HepG2 (cell line): ENCODE results near the gene CSNK2B. TPM values are rescaled to one million over a fixed set of nuclear protein-coding genes. Genes with fewer than 3 reads are reported as not detected.

ENCODE experiments used
- ATAC-seq: fragments of 200-7000 bp; cut with Tn5 transposase; 3 replicates; pipeline ENCODE4 v1.9.1; 2020; ENCODE audit warnings: mild to moderate bottlenecking, moderate library complexity
- BruUV-seq: library from RNA; stranded (reverse); fragments of 400-500 nt; replicated peaks from 2 replicates; lab custom pipeline; 2021; lab: Mats Ljungman, UMichigan
- CTCF ChIA-PET: fragments of 300-600 bp; formaldehyde crosslinking; extraction: SDS; loops from one replicate; lab custom pipeline; 2021; ENCODE audit warnings: low total read pairs, inconsistent platforms, low intra/inter-chr PET ratio; lab: Yijun Ruan, JAX
- POLR2A ChIA-PET: fragments of 350-600 bp; sonication (Branson Sonifier 250); formaldehyde crosslinking; loops from one replicate; lab custom pipeline; 2020; ENCODE audit warnings: antibody characterized with exemption, inconsistent platforms; lab: Yijun Ruan, JAX
- DNase-seq: peaks from one replicate; pipeline ENCODE4 v3.0.0-alpha.2; 2015; ENCODE audit warnings: low spot score
- FAIRE-seq: peaks from 3 replicates; lab custom pipeline; 2011; peaks lifted over from hg19 to GRCh38; lab: Jason Lieb, UNC
- H2AFZ ChIP-seq: one replicate; pipeline ENCODE4 v1.6.1; 2011; ENCODE audit warnings: low read length, inconsistent platforms
- H3K27ac ChIP-seq: fragments of 300-600 bp; 3 replicates; pipeline ENCODE4 v1.8.0; 2011; ENCODE audit warnings: mixed run types, mild to moderate bottlenecking, mixed read lengths, low read length, inconsistent platforms; ENCODE audit not compliant: insufficient read depth; ENCODE audit errors: extremely low read length
- H3K27me3 ChIP-seq, 2 experiments: fragments of 200-600 bp in 1 of 2; 2 replicates in 1 of 2; 3 replicates in 1 of 2; pipeline versions ENCODE4 v1.6.0 to v1.8.0; 2011; ENCODE audit warnings: low read length in 2 of 2, mild to moderate bottlenecking in 2 of 2, moderate library complexity in 2 of 2, inconsistent platforms in 1 of 2; ENCODE audit not compliant: insufficient read depth in 2 of 2, control insufficient read depth in 1 of 2
- H3K36me3 ChIP-seq, 2 experiments: fragments of 200-600 bp in 1 of 2; replicated peaks in 1 of 2; 2 replicates in 1 of 2; 3 replicates in 1 of 2; pipeline versions ENCODE4 v1.5.1 to v1.8.0; 2011; ENCODE audit warnings: low read length in 2 of 2, inconsistent platforms in 1 of 2; ENCODE audit not compliant: insufficient read depth in 2 of 2, control insufficient read depth in 1 of 2
- H3K4me1 ChIP-seq: 2 replicates; pipeline ENCODE4 v1.5.1; 2012; ENCODE audit warnings: low read length, inconsistent platforms; ENCODE audit not compliant: insufficient read depth
- H3K4me2 ChIP-seq: 2 replicates; pipeline ENCODE4 v1.6.0; 2011; ENCODE audit warnings: low read depth, low read length, inconsistent platforms
- H3K4me3 ChIP-seq, 3 experiments: fragments of 200-600 bp in 1 of 3; sonication (generic), shearing (Covaris generic) in 1 of 3; replicated peaks in 1 of 3; 2 replicates each; pipeline ENCODE4 v1.5.1; 2011 to 2016; ENCODE audit warnings: low read length in 3 of 3, inconsistent platforms in 2 of 3, low read depth in 2 of 3, mild to moderate bottlenecking in 2 of 3, control low read depth in 1 of 3, mixed read lengths in 1 of 3; ENCODE audit not compliant: insufficient read depth in 1 of 3
- H3K79me2 ChIP-seq: one replicate; pipeline ENCODE4 v1.6.1; 2011; ENCODE audit warnings: low read length, inconsistent platforms; ENCODE audit not compliant: insufficient read depth
- H3K9ac ChIP-seq: 2 replicates; pipeline ENCODE4 v1.6.0; 2011; ENCODE audit warnings: mild to moderate bottlenecking, low read depth, low read length, inconsistent platforms; ENCODE audit not compliant: insufficient read depth
- H3K9me3 ChIP-seq: 2 replicates; pipeline ENCODE4 v1.5.1; 2012; ENCODE audit warnings: mild to moderate bottlenecking, low read length
- H4K20me1 ChIP-seq: 2 replicates; pipeline ENCODE4 v1.6.0; 2011; ENCODE audit warnings: inconsistent platforms, mild to moderate bottlenecking, low read length, moderate library complexity; ENCODE audit not compliant: insufficient read depth
- ARNTL ChIP-seq: sonication (generic); formaldehyde crosslinking; IDR thresholded peaks from 2 replicates; pipeline ENCODE4 v1.4.0; 2020; ENCODE audit warnings: mild to moderate bottlenecking, missing genetic modification reagents
- ATF7-NPFF ChIP-seq: sonication (generic); formaldehyde crosslinking; IDR thresholded peaks from 2 replicates; pipeline ENCODE4 v1.8.1; 2023; ENCODE audit warnings: mild to moderate bottlenecking, low read depth, missing genetic modification reagents, moderate library complexity
- EED ChIP-seq: sonication (generic); formaldehyde crosslinking; IDR thresholded peaks from 2 replicates; pipeline ENCODE4 v1.5.0; 2020; ENCODE audit warnings: mild to moderate bottlenecking, missing genetic modification reagents
- HMGA1 ChIP-seq: sonication (generic); formaldehyde crosslinking; conservative IDR thresholded peaks from 2 replicates; pipeline ENCODE4 v1.4.0; 2020; ENCODE audit warnings: missing genetic modification reagents
- HNF4G ChIP-seq, 2 experiments: sonication (generic) in 1 of 2; formaldehyde crosslinking in 1 of 2; IDR thresholded peaks; 2 replicates each; pipeline versions ENCODE4 v1.4.0 to v1.6.1; 2011 to 2020; ENCODE audit warnings: borderline replicate concordance in 2 of 2, low read depth in 2 of 2, mild to moderate bottlenecking in 2 of 2, low read length in 1 of 2, missing genetic modification reagents in 1 of 2, moderate library complexity in 1 of 2
- KDM5B ChIP-seq: sonication (generic); formaldehyde crosslinking; IDR thresholded peaks from 2 replicates; pipeline ENCODE4 v1.4.0; 2020; ENCODE audit warnings: missing genetic modification reagents, mild to moderate bottlenecking, borderline replicate concordance
- MAZ ChIP-seq, 2 experiments: sonication (generic) in 1 of 2; formaldehyde crosslinking in 1 of 2; IDR thresholded peaks; 2 replicates each; pipeline versions ENCODE4 v1.5.0 to v1.6.1; 2012 to 2020; ENCODE audit warnings: low read depth in 2 of 2, mild to moderate bottlenecking in 2 of 2, borderline replicate concordance in 1 of 2, improper control_type of control experiment in 1 of 2, low read length in 1 of 2, missing genetic modification reagents in 1 of 2, moderate library complexity in 1 of 2
- NCOA5 ChIP-seq: sonication (generic); formaldehyde crosslinking; IDR thresholded peaks from 2 replicates; pipeline ENCODE4 v1.4.0; 2020; ENCODE audit warnings: missing genetic modification reagents
- POLR2AphosphoS5 ChIP-seq: IDR thresholded peaks from 2 replicates; pipeline ENCODE4 v1.6.1; 2012; ENCODE audit warnings: low read depth, low read length
- PRMT3 ChIP-seq: sonication (generic); formaldehyde crosslinking; IDR thresholded peaks from 2 replicates; pipeline ENCODE4 v1.8.1; 2022; ENCODE audit warnings: low read depth, mild to moderate bottlenecking, moderate library complexity, missing genetic modification reagents, borderline replicate concordance
- SPEN ChIP-seq: sonication (generic); formaldehyde crosslinking; IDR thresholded peaks from 2 replicates; pipeline ENCODE4 v1.5.1; 2020; ENCODE audit warnings: low read depth, mild to moderate bottlenecking, missing genetic modification reagents
- THAP7 ChIP-seq: sonication (generic); formaldehyde crosslinking; IDR thresholded peaks from 2 replicates; pipeline ENCODE4 v1.8.1; 2023; ENCODE audit warnings: mild to moderate bottlenecking, missing genetic modification reagents
- ZBTB4 ChIP-seq: sonication (generic); formaldehyde crosslinking; IDR thresholded peaks from 2 replicates; pipeline ENCODE4 v1.4.0; 2020; ENCODE audit warnings: missing genetic modification reagents, mild to moderate bottlenecking, borderline replicate concordance
- ZMYM3 ChIP-seq: sonication (generic); formaldehyde crosslinking; IDR thresholded peaks from 2 replicates; pipeline ENCODE4 v1.5.1; 2020; ENCODE audit warnings: mild to moderate bottlenecking, missing genetic modification reagents
- ZMYM4 ChIP-seq: sonication (generic); formaldehyde crosslinking; IDR thresholded peaks from 2 replicates; pipeline ENCODE4 v1.8.1; 2023; ENCODE audit warnings: mild to moderate bottlenecking, missing genetic modification reagents
- ZNF569 ChIP-seq: sonication (generic); formaldehyde crosslinking; IDR thresholded peaks from 2 replicates; pipeline ENCODE4 v1.5.0; 2020; ENCODE audit warnings: mild to moderate bottlenecking, missing genetic modification reagents, moderate library complexity, borderline replicate concordance
- ZNF724P ChIP-seq: sonication (generic); formaldehyde crosslinking; IDR thresholded peaks from 2 replicates; pipeline ENCODE4 v1.8.0; 2022; ENCODE audit warnings: missing genetic modification reagents, borderline replicate concordance
- ZNF780A ChIP-seq: sonication (generic); formaldehyde crosslinking; IDR thresholded peaks from 2 replicates; pipeline ENCODE4 v1.8.0; 2022; ENCODE audit warnings: mild to moderate bottlenecking, missing genetic modification reagents, moderate library complexity
- WGBS: methylation state at CpG from one replicate; pipeline ENCODE4 v1.1.6; 2017; ENCODE audit warnings: low lambda C conversion rate; 5-methylcytosine and 5-hydroxymethylcytosine counted together
- in situ Hi-C: cut with HindIII; loops from 2 replicates; pipeline ENCODE4 v1.10.0; 2017; ENCODE audit warnings: low pct_unique_long_range_greater_than_20kb; ENCODE audit not compliant: extremely low pct_ligation_motif_present
- intact Hi-C: fragments of 100-400 bp; cut with micrococcal nuclease; formaldehyde crosslinking; loops from one replicate; pipeline ENCODE4 v1.10.0; 2022; ENCODE audit not compliant: unreplicated experiment
- polyA plus RNA-seq, 8 experiments: library from polyadenylated mRNA; depleted of rRNA in 3 of 8; stranded (reverse) in 7 of 8; unstranded in 1 of 8; fragments of >200 nt; fragmentation: Illumina TruSeq in 4 of 8; extraction: Trizol in 4 of 8; gene quantifications; 2 replicates each; pipeline versions ENCODE4 v1.2.1 to v1.2.3, GENCODE V29; 2011 to 2016; ENCODE audit warnings: low read depth in 4 of 8, missing spikeins in 1 of 8, mixed read lengths in 1 of 8; ENCODE audit not compliant: insufficient read depth in 1 of 8
- total RNA-seq, 5 experiments: library from RNA; depleted of rRNA; stranded (reverse); fragments of >200 nt; fragmentation: Illumina TruSeq; extraction: Trizol; gene quantifications; 2 replicates each; pipeline ENCODE4 v1.2.3, GENCODE V29; 2016; ENCODE audit warnings: low read depth in 1 of 5

Gene CSNK2B
- total and polyA plus RNA-seq, 2 of the 13 experiments (the other 11 are each of a cell fraction or from before 2014, with no cell fraction given): 111 to 296 TPM

GRCh38 chr6:31631681-31632278 lies 34.1 kb upstream of the CSNK2B start (continued):
- TF ChIP-seq EED (CRISPR knock-in tag) (no peak), ZMYM3 (CRISPR knock-in tag) (no peak), ZNF569 (CRISPR knock-in tag) (no peak), HMGA1 (CRISPR knock-in tag) (no peak), ZNF724P (CRISPR knock-in tag) (no peak), ZNF780A (CRISPR knock-in tag) (no peak), ZMYM4 (CRISPR knock-in tag) (no peak), POLR2AphosphoS5 (peak; percentile 19; the same call in 1 of the 2 replicates), THAP7 (no peak), KDM5B (CRISPR knock-in tag) (no peak), NCOA5 (no peak)

GRCh38 chr6:31632279-31632946 lies 33.5 kb upstream of the CSNK2B start:
- Histone ChIP-seq H3K9ac (no peak overlapping the region), H3K4me3 (no peak overlapping the region), H3K4me1 (no peaks in the 10 kb centered on the region), H3K27me3 (no peaks in the 10 kb centered on the region), H2AFZ (no peak overlapping the region), H3K79me2 (no peaks in the 10 kb centered on the region), H3K9me3 (no peaks in the 10 kb centered on the region), H3K27ac (no peak overlapping the region), H3K4me2 (no peak overlapping the region), H4K20me1 (no peaks in the 10 kb centered on the region), H3K36me3 (peaks cover 70 to 99% of the 10 kb centered on the region in 2 experiments)
- no TSS peak for BruUV-seq
- FAIRE-seq (no peak), DNase-seq (no peak), ATAC-seq (no peak)
- POLR2A ChIA-PET: interaction anchor here (0.6 to 2.4 kb wide), 4 partner anchors 11 to 201 kb away, joined by 4 to 9 read pairs (median 5); partner anchors contain the start of genes C6orf47 and PRRC2A
- intact Hi-C loops (no loop called here), in situ Hi-C loops (no loop called here)
- WGBS: 97% methylated on average over 26 of the region's 26 CpGs
- CTCF ChIA-PET: no interaction called here
- TF ChIP-seq HNF4G (IDR thresholded peaks at IDR 0.05; ENCODE audit: borderline replicate concordance, low read depth, low read length) (no peak), HNF4G (CRISPR knock-in tag; IDR thresholded peaks at IDR 0.05; ENCODE audit: borderline replicate concordance, low read depth) (no peak), ZBTB4 (peak; percentile 35; the same call in 1 of the 2 replicates), MAZ (IDR thresholded peaks at IDR 0.05; ENCODE audit: borderline replicate concordance, low read depth, low read length) (no peak), MAZ (CRISPR knock-in tag; IDR thresholded peaks at IDR 0.05; ENCODE audit: low read depth) (no peak), PRMT3 (no peak), ATF7-NPFF (0 out of 2 replicates have a peak, but pooled peaks have one; percentile 58), ARNTL (CRISPR knock-in tag) (no peak), SPEN (CRISPR knock-in tag) (0 out of 2 replicates have a peak, but pooled peaks have one; percentile 10)
